ENCODE data around the gene PDE2A. TPM values are rescaled to one million over a fixed set of nuclear protein-coding genes. Genes with fewer than 3 reads are reported as not detected.
A peak's percentile ranks its signal among the peaks of the same experiment; 100 is the strongest.

PDE2A gene
- total and polyA plus RNA-seq, 4 donors = 9.4 to 17.5 (median 14.1) TPM

DNA sequence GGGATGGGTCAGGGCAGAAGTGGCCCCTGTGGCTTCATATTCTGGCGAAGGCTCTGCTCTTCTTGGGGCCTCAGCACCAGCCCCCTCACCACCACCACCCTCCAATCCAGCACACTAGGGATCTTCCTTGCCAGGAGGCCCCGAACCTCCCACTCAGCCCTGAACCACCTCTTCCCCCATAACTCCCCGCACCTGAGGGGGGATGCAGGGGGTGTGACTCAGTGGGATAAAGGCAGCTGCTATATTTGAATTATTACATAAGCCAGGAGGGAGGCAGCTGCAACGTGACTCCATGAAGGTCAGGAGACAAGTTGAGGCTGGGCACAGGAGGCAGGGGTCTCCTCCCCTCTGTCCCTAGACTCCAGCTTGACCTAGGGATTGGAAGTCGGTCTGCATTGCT is 5.6 kb upstream of the PDE2A start:
- Histone ChIP-seq H3K27ac (ENCODE audit: low read depth, low read length) (no peak overlapping the region), H3K4me1 (ENCODE audit: control insufficient read depth, insufficient read depth, low read length) (peaks cover 41% of the 10 kb centered on the region), H3K9me3 (ENCODE audit: control insufficient read depth, insufficient read depth, low read length) (no peaks in the 10 kb centered on the region), H3K36me3 (ENCODE audit: control insufficient read depth, insufficient read depth, low read length) (peaks cover 15% of the 10 kb centered on the region), H3K4me3 (ENCODE audit: low read depth, low read length) (no peak overlapping the region), H3K27me3 (ENCODE audit: control insufficient read depth, insufficient read depth, low read length) (peaks cover 47% of the 10 kb centered on the region)
- no peak for DNase-seq (ENCODE audit: low read depth in 4 of 6, low spot score in 6 of 6)
- 67% methylated on average over 3 of the region's 5 CpGs for WGBS (ENCODE audit: insufficient coverage)

DNA sequence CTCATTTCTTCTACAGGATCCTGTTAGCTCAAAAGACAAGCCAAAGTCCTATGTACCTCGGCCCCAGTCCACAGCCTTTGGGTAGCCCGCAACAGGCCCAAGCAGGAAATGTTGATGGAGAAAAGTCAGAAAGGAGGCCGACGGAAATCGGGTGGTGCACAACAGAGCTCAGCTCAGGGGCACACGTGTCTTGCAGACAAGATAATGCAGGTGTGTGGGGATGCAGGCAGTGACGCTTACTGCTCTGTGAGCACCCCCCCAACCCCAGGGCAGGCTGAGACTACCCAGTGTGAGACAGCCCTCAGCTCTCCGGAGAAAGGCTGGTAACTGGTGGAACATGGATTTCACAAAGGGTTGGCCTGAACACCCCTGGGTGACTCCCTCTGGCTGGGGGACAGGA is 4.3 kb upstream of the PDE2A start:
- DNase-seq (ENCODE audit: low read depth in 4 of 6, low spot score in 6 of 6) = no peak
- peaks cover 2% of the 10 kb centered on the region for H3K36me3 ChIP-seq (ENCODE audit: control insufficient read depth, insufficient read depth, low read length)
- peaks cover 41% of the 10 kb centered on the region for H3K4me1 ChIP-seq (ENCODE audit: control insufficient read depth, insufficient read depth, low read length)
- no peaks in the 10 kb centered on the region for H3K9me3 ChIP-seq (ENCODE audit: control insufficient read depth, insufficient read depth, low read length)
- no peak overlapping the region for H3K27ac ChIP-seq (ENCODE audit: low read depth, low read length)
- no peak overlapping the region for H3K4me3 ChIP-seq (ENCODE audit: low read depth, low read length)
- 84% methylated on average over 8 of the region's 8 CpGs for WGBS (ENCODE audit: insufficient coverage)
- H3K27me3 ChIP-seq (ENCODE audit: control insufficient read depth, insufficient read depth, low read length) = peaks cover 59% of the 10 kb centered on the region

GRCh38 chr11:72676861-72677341 is 2.7 kb upstream of the PDE2A start:
- WGBS (ENCODE audit: insufficient coverage) = 8% methylated on average over 29 of the region's 30 CpGs
- Histone ChIP-seq H3K4me3 (ENCODE audit: low read depth, low read length) (no peak overlapping the region), H3K9me3 (ENCODE audit: control insufficient read depth, insufficient read depth, low read length) (no peaks in the 10 kb centered on the region), H3K27ac (ENCODE audit: low read depth, low read length) (no peak overlapping the region), H3K27me3 (ENCODE audit: control insufficient read depth, insufficient read depth, low read length) (peaks cover 62% of the 10 kb centered on the region), H3K4me1 (ENCODE audit: control insufficient read depth, insufficient read depth, low read length) (peaks cover 41% of the 10 kb centered on the region), H3K36me3 (ENCODE audit: control insufficient read depth, insufficient read depth, low read length) (no peaks in the 10 kb centered on the region)
- DNase-seq (ENCODE audit: low read depth in 4 of 6, low spot score in 6 of 6) = peak in 1 of 6 donors; percentile 72

- Histone ChIP-seq H3K4me1 (ENCODE audit: control insufficient read depth, insufficient read depth, low read length) (peaks cover 32% of the 10 kb centered on the region), H3K27me3 (ENCODE audit: control insufficient read depth, insufficient read depth, low read length) (peaks cover 62% of the 10 kb centered on the region)
- WGBS (ENCODE audit: insufficient coverage) = no CpG with 5 or more reads among the region's 2 CpGs
These were observed 999 bp upstream of the PDE2A start for GRCh38 chr11:72675221-72675620.

GRCh38 chr11:72673284-72673942 is 809 bp downstream of the PDE2A start:
- Histone ChIP-seq H3K27me3 (ENCODE audit: control insufficient read depth, insufficient read depth, low read length) (peaks cover 48% of the 10 kb centered on the region), H3K9me3 (ENCODE audit: control insufficient read depth, insufficient read depth, low read length) (no peaks in the 10 kb centered on the region), H3K4me1 (ENCODE audit: control insufficient read depth, insufficient read depth, low read length) (peaks cover 48% of the 10 kb centered on the region), H3K27ac (ENCODE audit: low read depth, low read length) (no peak overlapping the region), H3K36me3 (ENCODE audit: control insufficient read depth, insufficient read depth, low read length) (no peaks in the 10 kb centered on the region), H3K4me3 (ENCODE audit: low read depth, low read length) (peak overlapping the region; percentile 27)
- 31% methylated on average over 11 of the region's 12 CpGs for WGBS (ENCODE audit: insufficient coverage)
- DNase-seq (ENCODE audit: low read depth in 4 of 6, low spot score in 6 of 6) = peak in 1 of 6 donors; percentile 49

More at GRCh38 chr11:72675221-72675620, 999 bp upstream of the PDE2A start:
- DNase-seq (ENCODE audit: low read depth in 4 of 6, low spot score in 6 of 6) = no peak
- Histone ChIP-seq H3K4me3 (ENCODE audit: low read depth, low read length) (no peak overlapping the region), H3K36me3 (ENCODE audit: control insufficient read depth, insufficient read depth, low read length) (no peaks in the 10 kb centered on the region), H3K9me3 (ENCODE audit: control insufficient read depth, insufficient read depth, low read length) (no peaks in the 10 kb centered on the region), H3K27ac (ENCODE audit: low read depth, low read length) (no peak overlapping the region)

DNA sequence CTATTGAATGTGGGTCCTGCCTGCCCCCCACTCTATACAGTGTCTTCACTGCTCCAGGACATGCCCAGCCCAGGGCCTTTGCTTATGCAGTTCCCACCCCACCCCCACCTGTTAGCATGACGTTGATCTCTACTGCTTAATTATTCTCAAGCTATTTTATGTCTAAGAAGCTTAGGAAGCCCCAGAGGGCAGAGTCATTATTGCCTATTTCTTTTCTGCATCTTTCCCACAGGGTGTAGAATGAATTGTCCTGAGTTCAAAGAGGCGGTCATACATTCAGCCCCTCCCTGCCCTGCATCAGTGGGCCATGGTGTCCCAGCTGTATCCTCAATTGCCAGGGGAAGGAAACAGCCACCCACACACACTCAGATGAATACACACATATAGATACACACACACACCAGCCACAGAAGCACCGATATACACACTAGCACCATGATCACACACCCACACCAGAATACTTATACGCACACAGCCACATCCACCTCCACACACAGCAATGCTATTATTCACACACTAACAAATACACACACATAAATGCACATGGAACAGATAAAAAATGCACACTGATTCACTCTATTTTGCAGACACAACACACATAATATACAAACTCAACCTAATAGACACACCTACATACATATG is 1.5 kb downstream of the PDE2A start:
- H3K27ac ChIP-seq (ENCODE audit: low read depth, low read length) = no peak overlapping the region

GRCh38 chr11:72671152-72672099 is 2.8 kb downstream of the PDE2A start:
- Histone ChIP-seq H3K36me3 (ENCODE audit: control insufficient read depth, insufficient read depth, low read length) (no peaks in the 10 kb centered on the region), H3K4me3 (ENCODE audit: low read depth, low read length) (no peak overlapping the region), H3K27ac (ENCODE audit: low read depth, low read length) (no peak overlapping the region), H3K4me1 (ENCODE audit: control insufficient read depth, insufficient read depth, low read length) (peaks cover 38% of the 10 kb centered on the region), H3K9me3 (ENCODE audit: control insufficient read depth, insufficient read depth, low read length) (no peaks in the 10 kb centered on the region), H3K27me3 (ENCODE audit: control insufficient read depth, insufficient read depth, low read length) (peaks cover 28% of the 10 kb centered on the region)
- no peak for DNase-seq (ENCODE audit: low read depth in 4 of 6, low spot score in 6 of 6)
- WGBS (ENCODE audit: insufficient coverage) = 42% methylated on average over 6 of the region's 8 CpGs

More for the DNA sequence above, 1.5 kb downstream of the PDE2A start:
- Histone ChIP-seq H3K4me3 (ENCODE audit: low read depth, low read length) (no peak overlapping the region), H3K27me3 (ENCODE audit: control insufficient read depth, insufficient read depth, low read length) (peaks cover 41% of the 10 kb centered on the region), H3K36me3 (ENCODE audit: control insufficient read depth, insufficient read depth, low read length) (no peaks in the 10 kb centered on the region), H3K4me1 (ENCODE audit: control insufficient read depth, insufficient read depth, low read length) (peaks cover 48% of the 10 kb centered on the region), H3K9me3 (ENCODE audit: control insufficient read depth, insufficient read depth, low read length) (no peaks in the 10 kb centered on the region)
- no peak for DNase-seq (ENCODE audit: low read depth in 4 of 6, low spot score in 6 of 6)
- 48% methylated on average over 3 of the region's 4 CpGs for WGBS (ENCODE audit: insufficient coverage)

GRCh38 chr11:72670041-72670440 is 4.2 kb downstream of the PDE2A start:
- DNase-seq (ENCODE audit: low read depth in 4 of 6, low spot score in 6 of 6) = no peak
- no peak overlapping the region for H3K4me3 ChIP-seq (ENCODE audit: low read depth, low read length)
- 86% methylated on average over 1 of the region's 4 CpGs for WGBS (ENCODE audit: insufficient coverage)

GRCh38 chr11:72669527-72669926 is 4.7 kb downstream of the PDE2A start:
- H3K36me3 ChIP-seq (ENCODE audit: control insufficient read depth, insufficient read depth, low read length) = no peaks in the 10 kb centered on the region
- no peaks in the 10 kb centered on the region for H3K9me3 ChIP-seq (ENCODE audit: control insufficient read depth, insufficient read depth, low read length)
- 38% methylated on average over 8 of the region's 8 CpGs for WGBS (ENCODE audit: insufficient coverage)
- H3K4me3 ChIP-seq (ENCODE audit: low read depth, low read length) = no peak overlapping the region
- peaks cover 30% of the 10 kb centered on the region for H3K4me1 ChIP-seq (ENCODE audit: control insufficient read depth, insufficient read depth, low read length)
- peaks cover 12% of the 10 kb centered on the region for H3K27me3 ChIP-seq (ENCODE audit: control insufficient read depth, insufficient read depth, low read length)
- DNase-seq (ENCODE audit: low read depth in 4 of 6, low spot score in 6 of 6) = peak in 1 of 6 donors; percentile 50
- no peak overlapping the region for H3K27ac ChIP-seq (ENCODE audit: low read depth, low read length)

More at GRCh38 chr11:72670041-72670440, 4.2 kb downstream of the PDE2A start:
- no peaks in the 10 kb centered on the region for H3K9me3 ChIP-seq (ENCODE audit: control insufficient read depth, insufficient read depth, low read length)
- peaks cover 17% of the 10 kb centered on the region for H3K27me3 ChIP-seq (ENCODE audit: control insufficient read depth, insufficient read depth, low read length)
- no peak overlapping the region for H3K27ac ChIP-seq (ENCODE audit: low read depth, low read length)
- no peaks in the 10 kb centered on the region for H3K36me3 ChIP-seq (ENCODE audit: control insufficient read depth, insufficient read depth, low read length)
- peaks cover 35% of the 10 kb centered on the region for H3K4me1 ChIP-seq (ENCODE audit: control insufficient read depth, insufficient read depth, low read length)

Data from spinal cord (tissue), 10 donors.